Smooth muscle cell (in vitro differentiated cells): Measurements from ENCODE around the gene STAT2. TPM values are rescaled to one million over a fixed set of nuclear protein-coding genes. Genes with fewer than 3 reads are reported as not detected.
A peak's percentile ranks its signal among the peaks of the same experiment; 100 is the strongest.

Experiments used
- DNase-seq: peaks from one replicate; lab custom pipeline; 2025; ENCODE audit not compliant: unreplicated experiment; lab: John Stamatoyannopoulos, UW
- H2AFZ ChIP-seq: fragments of 200-600 bp; sonication (generic); 2 replicates; pipeline ENCODE4 v1.6.0; 2016; ENCODE audit warnings: antibody characterized with exemption, low read depth, mild to moderate bottlenecking
- H3F3A ChIP-seq: fragments of 200-600 bp; sonication (generic); 2 replicates; pipeline ENCODE4 v1.6.0; 2017; ENCODE audit warnings: antibody characterized with exemption, low read depth
- H3K27ac ChIP-seq: fragments of 200-600 bp; sonication (generic); 2 replicates; pipeline ENCODE4 v1.5.1; 2016; ENCODE audit warnings: low read depth, mild to moderate bottlenecking
- H3K27me3 ChIP-seq: fragments of 200-600 bp; sonication (generic); 2 replicates; pipeline ENCODE4 v1.6.1; 2016; ENCODE audit warnings: low read depth, mild to moderate bottlenecking
- H3K36me3 ChIP-seq: fragments of 200-600 bp; sonication (generic); 2 replicates; pipeline ENCODE4 v1.5.1; 2016; ENCODE audit warnings: low read depth
- H3K4me1 ChIP-seq: fragments of 200-600 bp; sonication (generic); 2 replicates; pipeline ENCODE4 v1.5.1; 2016; ENCODE audit warnings: low read depth
- H3K4me2 ChIP-seq: fragments of 200-600 bp; sonication (generic); 2 replicates; pipeline ENCODE4 v1.6.0; 2016; ENCODE audit warnings: mild to moderate bottlenecking
- H3K4me3 ChIP-seq: fragments of 200-600 bp; sonication (generic); 2 replicates; pipeline ENCODE4 v1.5.1; 2016; ENCODE audit warnings: mild to moderate bottlenecking
- H3K79me2 ChIP-seq: fragments of 200-600 bp; sonication (generic); 2 replicates; pipeline ENCODE4 v1.6.0; 2016; ENCODE audit warnings: low read depth, mild to moderate bottlenecking
- H3K9ac ChIP-seq: fragments of 200-600 bp; sonication (generic); 2 replicates; pipeline ENCODE4 v1.6.0; 2016; ENCODE audit warnings: low read depth
- H3K9me3 ChIP-seq: fragments of 200-600 bp; sonication (generic); replicated peaks from 2 replicates; pipeline ENCODE4 v1.5.1; 2016; ENCODE audit warnings: low read depth
- H4K20me1 ChIP-seq: fragments of 200-600 bp; sonication (generic); 2 replicates; pipeline ENCODE4 v1.6.0; 2016; ENCODE audit warnings: low read depth
- CTCF ChIP-seq: fragments of 200-600 bp; sonication (generic); IDR thresholded peaks from 2 replicates; pipeline ENCODE4 v1.5.1; 2017; ENCODE audit warnings: borderline replicate concordance, mild to moderate bottlenecking, antibody characterized with exemption; ENCODE audit not compliant: insufficient read depth, poor library complexity, severe bottlenecking
- WGBS: methylation state at CpG from one replicate; pipeline ENCODE4 v1.1.7; 2016; ENCODE audit warnings: low lambda C conversion rate; 5-methylcytosine and 5-hydroxymethylcytosine counted together
- polyA plus RNA-seq: library from polyadenylated mRNA; unstranded; fragments of >200 nt; fragmentation: Nextera tagmentation; extraction: Ambion mirVana; gene quantifications from 2 replicates; pipeline ENCODE4 v1.2.1, GENCODE V29; 2016
- total RNA-seq: library from RNA; depleted of rRNA; stranded (reverse); fragments of >200 nt; gene quantifications from 2 replicates; pipeline ENCODE4 v1.2.3, GENCODE V29; 2014

Gene STAT2
- total and polyA plus RNA-seq, 2 experiments from 2014 or later: 108 to 141 TPM

- no peak for DNase-seq
- Histone ChIP-seq H3K4me2 (peak overlapping the region; percentile 98), H4K20me1 (no peaks in the 10 kb centered on the region), H3K27ac (peak overlapping the region; percentile 69), H3K4me3 (peak overlapping the region; percentile 93), H2AFZ (peak overlapping the region; percentile 91), H3K79me2 (peaks cover 20% of the 10 kb centered on the region), H3K36me3 (no peaks in the 10 kb centered on the region), H3K27me3 (no peaks in the 10 kb centered on the region), H3K9ac (peak overlapping the region; percentile 80), H3F3A (no peaks in the 10 kb centered on the region), H3K4me1 (peaks cover 14% of the 10 kb centered on the region), H3K9me3 (no peaks in the 10 kb centered on the region)
- 5% methylated on average over 11 of the region's 11 CpGs for WGBS
- TF ChIP-seq CTCF: no peak
Observed at GRCh38 chr12:56315249-56315621, 44.7 kb downstream of the STAT2 start.

DNA sequence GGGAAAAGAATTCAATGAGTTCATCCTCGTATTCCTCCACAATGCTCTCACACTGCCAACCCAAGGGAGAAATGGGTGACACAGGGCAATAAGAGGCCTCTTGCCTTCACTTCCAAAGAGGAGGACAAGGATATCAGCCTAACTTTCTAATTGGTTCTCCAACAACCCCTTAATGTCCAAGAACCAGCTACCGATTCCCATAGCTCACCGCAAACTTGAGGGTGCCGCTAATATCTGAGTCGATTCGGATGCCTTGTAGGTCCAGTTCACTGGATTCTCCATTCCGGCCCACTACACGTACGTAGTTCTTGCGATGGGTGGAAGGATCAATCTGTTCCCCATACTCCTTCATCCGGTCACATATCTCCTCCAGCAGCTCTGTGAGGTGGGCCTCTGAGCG is 48.9 kb downstream of the STAT2 start:
- H3K4me1 ChIP-seq: peaks cover 8% of the 10 kb centered on the region
- no peak overlapping the region for H2AFZ ChIP-seq
- no peak overlapping the region for H3K9ac ChIP-seq
- H3K27ac ChIP-seq: no peak overlapping the region
- no peak for DNase-seq
- 97% methylated on average over 12 of the region's 12 CpGs for WGBS
- no peaks in the 10 kb centered on the region for H3K27me3 ChIP-seq
- TF ChIP-seq CTCF: no peak
- peaks cover 20% of the 10 kb centered on the region for H3K79me2 ChIP-seq
- H3K9me3 ChIP-seq: no peaks in the 10 kb centered on the region
- H3F3A ChIP-seq: peaks cover 7% of the 10 kb centered on the region
- no peaks in the 10 kb centered on the region for H4K20me1 ChIP-seq
- H3K4me3 ChIP-seq: no peak overlapping the region
- H3K36me3 ChIP-seq: peaks cover 13% of the 10 kb centered on the region
- no peak overlapping the region for H3K4me2 ChIP-seq

- DNase-seq: no peak
- no peaks in the 10 kb centered on the region for H3K79me2 ChIP-seq
- H4K20me1 ChIP-seq: no peaks in the 10 kb centered on the region
- H3K9ac ChIP-seq: no peak overlapping the region
- H3K4me1 ChIP-seq: no peaks in the 10 kb centered on the region
- H3F3A ChIP-seq: peaks cover 9% of the 10 kb centered on the region
- peaks cover 13% of the 10 kb centered on the region for H3K36me3 ChIP-seq
- 97% methylated on average over 3 of the region's 3 CpGs for WGBS
- H3K4me2 ChIP-seq: no peak overlapping the region
- H3K27me3 ChIP-seq: no peaks in the 10 kb centered on the region
- H3K27ac ChIP-seq: no peak overlapping the region
- no peak for TF ChIP-seq CTCF
- H3K4me3 ChIP-seq: no peak overlapping the region
- H3K9me3 ChIP-seq: no peaks in the 10 kb centered on the region
- H2AFZ ChIP-seq: no peak overlapping the region
Observed at GRCh38 chr12:56308714-56309113, 51.2 kb downstream of the STAT2 start.

DNA sequence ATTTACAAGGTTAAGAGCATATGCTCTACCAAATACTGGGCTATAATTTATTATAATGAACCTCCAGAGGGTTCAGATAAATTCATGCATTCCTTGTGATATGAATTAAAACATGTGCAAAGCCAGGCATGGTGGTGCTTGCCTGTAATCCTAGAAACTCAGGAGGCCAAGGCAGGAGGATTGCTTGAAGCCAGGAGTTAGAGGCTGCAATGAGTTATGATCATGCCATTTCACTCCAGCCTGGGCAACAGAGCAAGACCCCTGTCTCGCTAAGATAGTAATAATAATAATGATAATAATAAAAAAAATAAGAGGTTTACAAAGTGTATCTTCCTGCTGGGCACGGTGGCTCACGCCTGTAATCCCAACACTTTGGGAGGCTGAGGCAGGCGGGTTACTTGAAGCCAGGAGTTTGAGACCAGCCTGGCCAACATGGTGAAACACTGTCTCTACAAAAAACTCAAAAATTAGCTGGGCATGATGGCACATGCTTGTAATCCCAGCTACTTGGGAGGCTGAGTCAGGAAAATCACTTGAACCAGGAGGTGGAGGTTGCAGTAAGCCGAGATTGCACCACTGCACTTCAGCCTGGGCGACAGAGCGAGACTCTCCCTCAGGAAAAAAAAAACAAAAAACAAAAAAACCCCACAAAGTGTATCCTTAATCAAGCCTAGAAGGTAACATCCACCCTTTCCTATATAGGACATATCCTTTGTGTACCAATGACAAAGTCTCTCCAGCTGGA is 52.5 kb downstream of the STAT2 start:
- Histone ChIP-seq H2AFZ (no peak overlapping the region), H3F3A (peaks cover 16% of the 10 kb centered on the region), H4K20me1 (no peaks in the 10 kb centered on the region), H3K4me2 (no peak overlapping the region), H3K36me3 (peaks cover 13% of the 10 kb centered on the region), H3K9ac (no peak overlapping the region), H3K27me3 (no peaks in the 10 kb centered on the region), H3K79me2 (no peaks in the 10 kb centered on the region), H3K9me3 (no peaks in the 10 kb centered on the region), H3K27ac (no peak overlapping the region), H3K4me1 (no peaks in the 10 kb centered on the region), H3K4me3 (no peak overlapping the region)
- DNase-seq: no peak
- TF ChIP-seq CTCF: no peak
- WGBS: 97% methylated on average over 7 of the region's 7 CpGs
